Neural cell (in vitro differentiated cells): ENCODE results near the gene EEF1A2.

Experiments used
- EZH2 ChIP-seq: fragments of 200-600, 300-800 bp; shearing (Covaris generic), sonication (generic); IDR thresholded peaks from 2 replicates; pipeline ENCODE4 v1.6.1; 2014; ENCODE audit warnings: antibody characterized with exemption, low read length, borderline replicate concordance, mild to moderate bottlenecking; ENCODE audit not compliant: insufficient read depth, poor library complexity, severe bottlenecking
- RAD21 ChIP-seq: fragments of 450-650 bp; conservative IDR thresholded peaks from 2 replicates; pipeline ENCODE4 v1.6.1; 2014; ENCODE audit warnings: antibody characterized with exemption, mild to moderate bottlenecking, moderate library complexity
- TF ChIP-seq, protein P1 (sequence below): fragments of 450-650 bp; IDR thresholded peaks from 2 replicates; pipeline ENCODE4 v1.5.1; 2014; ENCODE audit warnings: antibody characterized with exemption, mild to moderate bottlenecking, moderate library complexity; ENCODE audit not compliant: poor library complexity, severe bottlenecking

DNA sequence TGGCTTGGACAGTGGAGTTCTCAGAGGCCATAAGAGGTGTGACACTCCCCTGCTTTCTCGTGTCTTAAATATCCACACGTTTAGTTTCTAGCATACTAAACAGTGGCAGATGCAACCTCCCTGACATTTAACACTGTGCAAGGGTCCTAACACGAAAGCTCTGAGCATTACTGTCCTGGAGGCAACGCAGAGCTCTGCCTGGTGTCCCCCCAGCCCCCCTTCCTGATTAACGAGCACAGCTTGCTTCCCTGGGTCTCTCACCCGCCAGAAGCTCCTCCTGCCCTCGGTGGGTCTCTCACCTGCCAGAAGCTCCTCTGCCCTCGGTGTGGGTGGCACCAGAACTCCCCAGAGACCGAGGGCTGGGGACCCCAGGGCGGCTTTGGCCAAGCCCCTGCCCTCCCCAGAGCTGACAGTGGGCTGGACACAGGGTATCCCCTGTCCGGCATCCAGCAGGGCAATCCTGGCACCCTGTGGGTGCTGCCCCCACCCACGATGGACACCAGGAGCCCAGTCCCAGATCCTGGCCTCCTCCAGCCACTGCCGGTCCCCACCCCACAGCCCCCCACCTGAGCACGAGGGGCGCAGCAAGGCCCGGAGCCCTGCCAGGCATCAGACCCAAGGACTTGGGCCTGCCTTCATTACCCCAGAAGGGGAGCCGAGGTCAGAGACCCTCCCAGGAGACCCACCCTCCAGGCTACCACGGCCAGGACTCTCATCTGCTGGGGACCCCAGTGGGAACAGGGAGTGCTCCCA, 14.1 kb downstream of the EEF1A2 start:
- TF ChIP-seq, protein P1, sequence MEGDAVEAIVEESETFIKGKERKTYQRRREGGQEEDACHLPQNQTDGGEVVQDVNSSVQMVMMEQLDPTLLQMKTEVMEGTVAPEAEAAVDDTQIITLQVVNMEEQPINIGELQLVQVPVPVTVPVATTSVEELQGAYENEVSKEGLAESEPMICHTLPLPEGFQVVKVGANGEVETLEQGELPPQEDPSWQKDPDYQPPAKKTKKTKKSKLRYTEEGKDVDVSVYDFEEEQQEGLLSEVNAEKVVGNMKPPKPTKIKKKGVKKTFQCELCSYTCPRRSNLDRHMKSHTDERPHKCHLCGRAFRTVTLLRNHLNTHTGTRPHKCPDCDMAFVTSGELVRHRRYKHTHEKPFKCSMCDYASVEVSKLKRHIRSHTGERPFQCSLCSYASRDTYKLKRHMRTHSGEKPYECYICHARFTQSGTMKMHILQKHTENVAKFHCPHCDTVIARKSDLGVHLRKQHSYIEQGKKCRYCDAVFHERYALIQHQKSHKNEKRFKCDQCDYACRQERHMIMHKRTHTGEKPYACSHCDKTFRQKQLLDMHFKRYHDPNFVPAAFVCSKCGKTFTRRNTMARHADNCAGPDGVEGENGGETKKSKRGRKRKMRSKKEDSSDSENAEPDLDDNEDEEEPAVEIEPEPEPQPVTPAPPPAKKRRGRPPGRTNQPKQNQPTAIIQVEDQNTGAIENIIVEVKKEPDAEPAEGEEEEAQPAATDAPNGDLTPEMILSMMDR = no peak
- TF ChIP-seq RAD21 (no peak), EZH2 (no peak)
